HepG2 (cell line): ENCODE results near the gene RAB3A. TPM values are rescaled to one million over a fixed set of nuclear protein-coding genes. Genes with fewer than 3 reads are reported as not detected.

Experiments used
- ARNT2 ChIP-seq: sonication (generic); formaldehyde crosslinking; IDR thresholded peaks from 2 replicates; pipeline ENCODE4 v1.8.0; 2022; ENCODE audit warnings: mild to moderate bottlenecking, low read depth, missing genetic modification reagents, moderate library complexity
- BORCS8-MEF2B ChIP-seq: sonication (generic); formaldehyde crosslinking; IDR thresholded peaks from 2 replicates; pipeline ENCODE4 v1.8.0; 2022; ENCODE audit warnings: mild to moderate bottlenecking, missing genetic modification reagents
- FOSL2 ChIP-seq: sonication (generic); formaldehyde crosslinking; IDR thresholded peaks from 2 replicates; pipeline ENCODE4 v1.4.0; 2020; ENCODE audit warnings: missing genetic modification reagents
- FOXJ3 ChIP-seq: sonication (generic); formaldehyde crosslinking; IDR thresholded peaks from 2 replicates; pipeline ENCODE4 v1.4.0; 2020; ENCODE audit warnings: missing genetic modification reagents, mild to moderate bottlenecking, borderline replicate concordance
- HDAC6 ChIP-seq: fragments of 200-600 bp; sonication (generic); IDR thresholded peaks from 2 replicates; pipeline ENCODE4 v1.7.0; 2017; ENCODE audit warnings: mild to moderate bottlenecking, antibody characterized with exemption, low read length, low read depth
- HOXA5 ChIP-seq: sonication (generic); formaldehyde crosslinking; IDR thresholded peaks from 2 replicates; pipeline ENCODE4 v1.4.0; 2020; ENCODE audit warnings: missing genetic modification reagents
- JUN ChIP-seq: sonication (generic); formaldehyde crosslinking; IDR thresholded peaks from 2 replicates; pipeline ENCODE4 v1.4.0; 2020; ENCODE audit warnings: mild to moderate bottlenecking, missing genetic modification reagents
- MIER3 ChIP-seq: IDR thresholded peaks from 2 replicates; pipeline ENCODE4 v1.6.1; 2016; ENCODE audit warnings: missing compliant biosample characterization, borderline replicate concordance
- NFYB ChIP-seq: sonication (generic); formaldehyde crosslinking; IDR thresholded peaks from 2 replicates; pipeline ENCODE4 v1.4.0; 2020; ENCODE audit warnings: missing genetic modification reagents
- PAF1 ChIP-seq: IDR thresholded peaks from 2 replicates; pipeline ENCODE4 v1.6.1; 2016; ENCODE audit warnings: missing genetic modification reagents, missing compliant biosample characterization
- PATZ1 ChIP-seq: sonication (generic); formaldehyde crosslinking; IDR thresholded peaks from 2 replicates; pipeline ENCODE4 v1.4.0; 2020; ENCODE audit warnings: missing genetic modification reagents
- RBM22 ChIP-seq: fragments of 200-400 bp; formaldehyde crosslinking; optimal IDR thresholded peaks from 2 replicates; pipeline ENCODE3; 2017; ENCODE audit warnings: mild to moderate bottlenecking, low read length, moderate library complexity
- SCMH1 ChIP-seq: sonication (generic); formaldehyde crosslinking; IDR thresholded peaks from 2 replicates; pipeline ENCODE4 v1.9.0; 2021; ENCODE audit warnings: missing genetic modification reagents, mild to moderate bottlenecking, borderline replicate concordance
- SIX1 ChIP-seq: sonication (generic); formaldehyde crosslinking; IDR thresholded peaks from 2 replicates; pipeline ENCODE4 v1.4.0; 2020; ENCODE audit warnings: missing genetic modification reagents, borderline replicate concordance
- SP5 ChIP-seq: IDR thresholded peaks from 2 replicates; pipeline ENCODE4 v1.6.1; 2016; ENCODE audit warnings: low read depth, borderline replicate concordance
- SRF ChIP-seq: IDR thresholded peaks from 2 replicates; pipeline ENCODE4 v1.6.1; 2011; ENCODE audit warnings: mild to moderate bottlenecking, low read depth, low read length, moderate library complexity
- SUZ12 ChIP-seq: fragments of 150-350 bp; IDR thresholded peaks from 2 replicates; pipeline ENCODE4 v1.6.1; 2014; ENCODE audit warnings: low read depth, low read length
- THYN1 ChIP-seq: sonication (generic); formaldehyde crosslinking; IDR thresholded peaks from 2 replicates; pipeline ENCODE4 v1.8.1; 2023; ENCODE audit warnings: low read depth, mild to moderate bottlenecking, moderate library complexity, missing genetic modification reagents, borderline replicate concordance
- U2AF2 ChIP-seq: fragments of 200-400 bp; formaldehyde crosslinking; IDR thresholded peaks from 2 replicates; pipeline ENCODE4 v1.6.1; 2017; ENCODE audit warnings: low read depth, mild to moderate bottlenecking, low read length
- WIZ ChIP-seq: sonication (generic); formaldehyde crosslinking; IDR thresholded peaks from 2 replicates; pipeline ENCODE4 v1.5.1; 2020; ENCODE audit warnings: mild to moderate bottlenecking, missing genetic modification reagents
- ZBTB1 ChIP-seq: sonication (generic); formaldehyde crosslinking; IDR thresholded peaks from 2 replicates; pipeline ENCODE4 v1.4.0; 2020; ENCODE audit warnings: missing genetic modification reagents, borderline replicate concordance
- ZNF576 ChIP-seq: sonication (generic); formaldehyde crosslinking; IDR thresholded peaks from 2 replicates; pipeline ENCODE4 v1.4.0; 2020; ENCODE audit warnings: mild to moderate bottlenecking, missing genetic modification reagents
- ZNF687 ChIP-seq: sonication (generic); formaldehyde crosslinking; IDR thresholded peaks from 2 replicates; pipeline ENCODE4 v1.5.1; 2020; ENCODE audit warnings: mild to moderate bottlenecking, missing genetic modification reagents, moderate library complexity
- ZNF704 ChIP-seq: sonication (generic); formaldehyde crosslinking; IDR thresholded peaks from 2 replicates; pipeline ENCODE4 v1.8.1; 2023; ENCODE audit warnings: mild to moderate bottlenecking, inconsistent platforms, moderate library complexity, missing genetic modification reagents, borderline replicate concordance
- polyA plus RNA-seq, 8 experiments: library from polyadenylated mRNA; depleted of rRNA in 3 of 8; stranded (reverse) in 7 of 8; unstranded in 1 of 8; fragments of >200 nt; fragmentation: Illumina TruSeq in 4 of 8; extraction: Trizol in 4 of 8; gene quantifications; 2 replicates each; pipeline versions ENCODE4 v1.2.1 to v1.2.3, GENCODE V29; 2011 to 2016; ENCODE audit warnings: low read depth in 4 of 8, missing spikeins in 1 of 8, mixed read lengths in 1 of 8; ENCODE audit not compliant: insufficient read depth in 1 of 8
- total RNA-seq, 5 experiments: library from RNA; depleted of rRNA; stranded (reverse); fragments of >200 nt; fragmentation: Illumina TruSeq; extraction: Trizol; gene quantifications; 2 replicates each; pipeline ENCODE4 v1.2.3, GENCODE V29; 2016; ENCODE audit warnings: low read depth in 1 of 5

RAB3A gene
- total and polyA plus RNA-seq, 2 of the 13 experiments (the other 11 are each of a cell fraction or from before 2014, with no cell fraction given) = 0.58 to 0.98 TPM

- TF ChIP-seq U2AF2 (no peak), BORCS8-MEF2B (CRISPR knock-in tag) (no peak), RBM22 (no peak), ZNF576 (CRISPR knock-in tag) (no peak), SRF (no peak), JUN (CRISPR knock-in tag) (no peak), FOSL2 (0 out of 2 replicates have a peak, but pooled peaks have one; percentile 8), NFYB (CRISPR knock-in tag) (no peak), SCMH1 (CRISPR knock-in tag) (no peak), FOXJ3 (CRISPR knock-in tag) (no peak), PATZ1 (peak; percentile 65; the same call in 1 of the 2 replicates), ZNF687 (CRISPR knock-in tag) (peak; percentile 38; the same call in 1 of the 2 replicates), SUZ12 (no peak), WIZ (CRISPR knock-in tag) (no peak), ARNT2 (no peak), ZBTB1 (no peak), SP5 (CRISPR knock-in tag) (0 out of 2 replicates have a peak, but pooled peaks have one; percentile 43), PAF1 (no peak), HDAC6 (no peak), ZNF704 (CRISPR knock-in tag) (no peak), MIER3 (no peak), THYN1 (CRISPR knock-in tag) (no peak), SIX1 (CRISPR knock-in tag) (no peak), HOXA5 (CRISPR knock-in tag) (no peak)
These were observed 1.5 kb upstream of the RAB3A start (continued) for GRCh38 chr19:18205200-18205892.
